T1000 (cell line): ENCODE results near the gene CENPX.

Source experiments
- DNase-seq: peaks from one replicate; lab custom pipeline; 2025; ENCODE audit warnings: mixed read lengths; lab: John Stamatoyannopoulos, UW

CENPX gene

GRCh38 chr17:82023447-82024241 lies 966 bp upstream of the CENPX start:
- DNase-seq, result no peak

GRCh38 chr17:82022981-82023446 lies 336 bp upstream of the CENPX start, which contains the start of gene LRRC45:
Gene LRRC45, plus strand, starts transcription at chr17:82023305. Its CDS starts 339 bp downstream, at chr17:82023644.
- DNase-seq, result peak; percentile 100

GRCh38 chr17:82021900-82022309 lies 773 bp downstream of the CENPX start:
- no peak for DNase-seq

GRCh38 chr17:82021107-82021899 lies 1.4 kb downstream of the CENPX start:
- peak; percentile 59 for DNase-seq

GRCh38 chr17:82020572-82021106 lies 2.0 kb downstream of the CENPX start:
- no peak for DNase-seq

GRCh38 chr17:82019690-82020571 lies 2.7 kb downstream of the CENPX start:
- DNase-seq, result peak; percentile 39

GRCh38 chr17:82018989-82019689 lies 3.5 kb downstream of the CENPX start:
- no peak for DNase-seq

- DNase-seq, result no peak
Observed at GRCh38 chr17:82018152-82018988, 4.3 kb downstream of the CENPX start.

- no peak for DNase-seq
Observed at GRCh38 chr17:82017612-82018151, 5.0 kb downstream of the CENPX start.

- DNase-seq, result no peak
Observed at GRCh38 chr17:82016875-82017459, 5.7 kb downstream of the CENPX start.

- no peak for DNase-seq
Observed at GRCh38 chr17:82016061-82016874, 6.4 kb downstream of the CENPX start.

- no peak for DNase-seq
Observed at GRCh38 chr17:82015311-82015971, 7.2 kb downstream of the CENPX start.

- DNase-seq, result no peak
Observed at GRCh38 chr17:82014971-82015310, 7.7 kb downstream of the CENPX start.

- DNase-seq, result no peak
Observed at GRCh38 chr17:82014432-82014831, 8.2 kb downstream of the CENPX start.

GRCh38 chr17:82013772-82014321 lies 8.8 kb downstream of the CENPX start:
- DNase-seq, result no peak

GRCh38 chr17:82013341-82013740 lies 9.3 kb downstream of the CENPX start:
- DNase-seq, result no peak

GRCh38 chr17:82012640-82013295 lies 9.9 kb downstream of the CENPX start:
- DNase-seq, result peak; percentile 53
